IMR-90 (cell line): ENCODE measurements around the gene RNU1-4. TPM values are rescaled to one million over a fixed set of nuclear protein-coding genes. Genes with fewer than 3 reads are reported as not detected.
"Not testable (repeated sequence)": the region's sequence is repeated elsewhere in the genome, so short reads cannot be mapped to it uniquely, and the experiment has no call there.

Experiments used
- ATAC-seq: fragments of 200-7000 bp; cut with Tn5 transposase; 2 replicates; pipeline ENCODE4 v1.9.1; 2020; ENCODE audit warnings: low read depth, mild to moderate bottlenecking, moderate library complexity
- BruUV-seq: library from RNA; stranded (reverse); fragments of 400-500 nt; replicated peaks from 2 replicates; lab custom pipeline; 2021; lab: Mats Ljungman, UMichigan
- CTCF ChIA-PET: fragments of 300-600 bp; formaldehyde crosslinking; extraction: SDS; loops from one replicate; lab custom pipeline; 2021; ENCODE audit warnings: antibody characterized with exemption; lab: Yijun Ruan, JAX
- POLR2A ChIA-PET: fragments of 300-600 bp; sonication (Branson Sonifier 250); formaldehyde crosslinking; loops from one replicate; lab custom pipeline; 2022; ENCODE audit warnings: antibody characterized with exemption; ENCODE audit not compliant: unreplicated experiment; lab: Charles Lee
- DNase-seq: peaks from one replicate; pipeline ENCODE4 v3.0.0; 2013
- H2AFZ ChIP-seq: replicated peaks from 2 replicates; pipeline ENCODE3; 2013; ENCODE audit warnings: low read length, mild to moderate bottlenecking; ENCODE audit not compliant: poor library complexity
- H2AK5ac ChIP-seq: 2 replicates; pipeline ENCODE4 v1.6.1; 2013; ENCODE audit warnings: low read depth, low read length, inconsistent platforms
- H2AK9ac ChIP-seq: replicated peaks from 2 replicates; pipeline ENCODE3; 2013; ENCODE audit warnings: mild to moderate bottlenecking, low read depth, low read length, moderate library complexity; ENCODE audit not compliant: poor library complexity
- H2BK120ac ChIP-seq: 2 replicates; pipeline ENCODE4 v1.6.1; 2013; ENCODE audit warnings: low read depth, low read length, inconsistent platforms
- H2BK15ac ChIP-seq: 3 replicates; pipeline ENCODE4 v1.6.1; 2013; ENCODE audit warnings: low read depth, low read length, inconsistent platforms
- H2BK20ac ChIP-seq: 2 replicates; pipeline ENCODE4 v1.6.1; 2013; ENCODE audit warnings: low read depth, mild to moderate bottlenecking, inconsistent platforms, low read length, moderate library complexity
- H2BK5ac ChIP-seq: 2 replicates; pipeline ENCODE4 v1.6.1; 2013; ENCODE audit warnings: mild to moderate bottlenecking, low read depth, low read length, inconsistent platforms; ENCODE audit not compliant: poor library complexity, severe bottlenecking
- H3K14ac ChIP-seq: replicated peaks from 2 replicates; pipeline ENCODE4 v1.6.1; 2013; ENCODE audit warnings: low read depth, low read length, inconsistent platforms
- H3K18ac ChIP-seq: 2 replicates; pipeline ENCODE4 v1.6.1; 2013; ENCODE audit warnings: low read depth, low read length, control low read depth
- H3K23ac ChIP-seq: 2 replicates; pipeline ENCODE4 v1.6.1; 2013; ENCODE audit warnings: low read depth, low read length, inconsistent platforms
- H3K27ac ChIP-seq: 2 replicates; pipeline ENCODE4 v1.5.1; 2013; ENCODE audit warnings: mild to moderate bottlenecking, control low read depth, low read length; ENCODE audit not compliant: insufficient read depth
- H3K27me3 ChIP-seq: 2 replicates; pipeline ENCODE4 v1.6.1; 2013; ENCODE audit warnings: low read length; ENCODE audit not compliant: control insufficient read depth, insufficient read depth
- H3K36me3 ChIP-seq: 2 replicates; pipeline ENCODE4 v1.6.1; 2013; ENCODE audit warnings: low read length, mixed read lengths; ENCODE audit not compliant: control insufficient read depth, insufficient read depth
- H3K4ac ChIP-seq: 2 replicates; pipeline ENCODE4 v1.6.1; 2013; ENCODE audit warnings: low read depth, low read length, inconsistent platforms
- H3K4me1 ChIP-seq: 2 replicates; pipeline ENCODE4 v1.6.1; 2013; ENCODE audit warnings: low read length, mixed read lengths; ENCODE audit not compliant: control insufficient read depth, insufficient read depth
- H3K4me2 ChIP-seq: 2 replicates; pipeline ENCODE4 v1.6.1; 2013; ENCODE audit warnings: low read depth, mild to moderate bottlenecking, control low read depth, low read length, moderate library complexity
- H3K4me3 ChIP-seq: 2 replicates; pipeline ENCODE4 v1.5.1; 2013; ENCODE audit warnings: low read depth, mild to moderate bottlenecking, control low read depth, low read length, moderate library complexity; ENCODE audit not compliant: insufficient read depth
- H3K56ac ChIP-seq: 2 replicates; pipeline ENCODE4 v1.6.1; 2013; ENCODE audit warnings: low read length, inconsistent platforms; ENCODE audit not compliant: insufficient read depth; ENCODE audit errors: extremely low read depth
- H3K79me1 ChIP-seq, 2 experiments: 2 replicates each; pipeline ENCODE4 v1.6.1; 2013; ENCODE audit warnings: low read length in 2 of 2, inconsistent platforms in 1 of 2, low read depth in 1 of 2
- H3K9ac ChIP-seq: 2 replicates; pipeline ENCODE4 v1.6.1; 2013; ENCODE audit warnings: low read depth, low read length, control low read depth
- H3K9me1 ChIP-seq: 2 replicates; pipeline ENCODE4 v1.6.1; 2013; ENCODE audit warnings: low read length, inconsistent platforms; ENCODE audit not compliant: insufficient read depth
- H3K9me3 ChIP-seq: 2 replicates; pipeline ENCODE4 v1.6.1; 2013; ENCODE audit warnings: low read length; ENCODE audit not compliant: control insufficient read depth, insufficient read depth
- H4K20me1 ChIP-seq: 2 replicates; pipeline ENCODE4 v1.6.1; 2013; ENCODE audit warnings: low read length, inconsistent platforms; ENCODE audit not compliant: insufficient read depth
- H4K5ac ChIP-seq: 2 replicates; pipeline ENCODE4 v1.6.1; 2013; ENCODE audit warnings: mild to moderate bottlenecking, low read depth, low read length, control low read depth
- H4K8ac ChIP-seq, 2 experiments: 2 replicates each; pipeline ENCODE4 v1.6.1; 2013; ENCODE audit warnings: low read depth in 2 of 2, low read length in 2 of 2, control low read depth in 1 of 2, inconsistent platforms in 1 of 2
- H4K91ac ChIP-seq: 2 replicates; pipeline ENCODE4 v1.6.1; 2013; ENCODE audit warnings: low read depth, low read length, inconsistent platforms; ENCODE audit not compliant: insufficient read depth
- WGBS, 2 experiments: methylation state at CpG; one replicate each; pipeline versions ENCODE4 v1.1.5 to v1.1.7; 2013; ENCODE audit warnings: missing lambda C conversion rate in 2 of 2; ENCODE audit not compliant: insufficient read length in 1 of 2; ENCODE audit errors: extremely low coverage in 2 of 2; 5-methylcytosine and 5-hydroxymethylcytosine counted together
- dilution Hi-C: fragments of 300-500 bp; cut with HindIII; formaldehyde crosslinking; loops from one replicate; pipeline ENCODE4 v1.14.3; 2018; ENCODE audit warnings: low sequenced_read_pairs; ENCODE audit not compliant: unreplicated experiment
- in situ Hi-C: fragments of 300-500 bp; cut with MboI; formaldehyde crosslinking; loops from 3 replicates; pipeline ENCODE4 v1.14.3; 2019; ENCODE audit warnings: low sequenced_read_pairs, inconsistent platforms, mixed read lengths
- intact Hi-C: fragments of 100-400 bp; cut with micrococcal nuclease; formaldehyde crosslinking; loops from 2 replicates; pipeline ENCODE4 v1.10.0; 2022
- polyA plus RNA-seq, 3 experiments: library from polyadenylated mRNA; depleted of rRNA; stranded (reverse); fragments of >200 nt; gene quantifications; 2 replicates each; pipeline ENCODE4 v1.2.3, GENCODE V29; 2012; ENCODE audit warnings: low replicate concordance in 1 of 3
- total RNA-seq: library from RNA; depleted of rRNA; stranded (reverse); fragments of >200 nt; gene quantifications from 2 replicates; pipeline ENCODE4 v1.2.3, GENCODE V29; 2012

Gene RNU1-4
- total and polyA plus RNA-seq, 2 of the 4 experiments (the other 2 are of a cell fraction), result under 0.01 TPM; not detected in 1

GRCh38 chr1:16701189-16701588 lies 39.1 kb upstream of the RNU1-4 start:
- H4K8ac ChIP-seq, H2BK5ac ChIP-seq, H3K9me3 ChIP-seq, H3K4ac ChIP-seq, H3K18ac ChIP-seq, H3K9me1 ChIP-seq, H3K4me3 ChIP-seq, H2AFZ ChIP-seq, H4K91ac ChIP-seq, H3K14ac ChIP-seq, H3K36me3 ChIP-seq, in situ Hi-C loops, H4K5ac ChIP-seq, H3K4me1 ChIP-seq, H3K56ac ChIP-seq, H3K27ac ChIP-seq, H2AK5ac ChIP-seq, dilution Hi-C loops, CTCF ChIA-PET, H3K23ac ChIP-seq, H2BK15ac ChIP-seq, POLR2A ChIA-PET, H4K20me1 ChIP-seq, H2BK120ac ChIP-seq, H2AK9ac ChIP-seq, H2BK20ac ChIP-seq, BruUV-seq, ATAC-seq, H3K9ac ChIP-seq, intact Hi-C loops, H3K4me2 ChIP-seq, H3K27me3 ChIP-seq, DNase-seq, H3K79me1 ChIP-seq: not testable (repeated sequence)
- no CpG with 5 or more reads among the region's 37 CpGs for whole genome bisulfite sequencing, 2 experiments

GRCh38 chr1:16702280-16702679 lies 38.0 kb upstream of the RNU1-4 start:
- dilution Hi-C loops, POLR2A ChIA-PET: not testable (repeated sequence)

More at GRCh38 chr1:16702280-16702679, 38.0 kb upstream of the RNU1-4 start:
- ATAC-seq, H3K18ac ChIP-seq, H2AFZ ChIP-seq, H3K4me2 ChIP-seq, H2BK5ac ChIP-seq, DNase-seq, H3K36me3 ChIP-seq, H4K8ac ChIP-seq, H3K56ac ChIP-seq, H2AK5ac ChIP-seq, H3K4ac ChIP-seq, H3K79me1 ChIP-seq, H3K27ac ChIP-seq, H2BK20ac ChIP-seq, H4K5ac ChIP-seq, H3K9me3 ChIP-seq, H3K4me3 ChIP-seq, BruUV-seq, H3K9me1 ChIP-seq, H2BK120ac ChIP-seq, H3K9ac ChIP-seq, intact Hi-C loops, in situ Hi-C loops, H3K23ac ChIP-seq, H2BK15ac ChIP-seq, H3K14ac ChIP-seq, H2AK9ac ChIP-seq, H3K27me3 ChIP-seq, H3K4me1 ChIP-seq, H4K91ac ChIP-seq, H4K20me1 ChIP-seq: not testable (repeated sequence)
- CTCF ChIA-PET, result interaction anchor here (0.6 kb wide), 1 partner anchor 79 kb away, joined by 3 read pairs; no protein-coding TSS in a partner anchor
- no CpG with 5 or more reads among the region's 5 CpGs for WGBS, 2 experiments
